22Rv1 (cell line): ENCODE measurements around the gene ARID3A.

Source experiments
- H3K27ac ChIP-seq: fragments of 450-650 bp; 2 replicates; pipeline ENCODE4 v1.5.1; 2017
- CTCF ChIP-seq: fragments of 450-650 bp; IDR thresholded peaks from 2 replicates; pipeline ENCODE4 v1.5.1; 2017; ENCODE audit warnings: mild to moderate bottlenecking
- ZFX ChIP-seq: fragments of 450-650 bp; IDR thresholded peaks from 2 replicates; pipeline ENCODE4 v1.6.1; 2017; ENCODE audit warnings: antibody characterized with exemption, borderline replicate concordance

Gene ARID3A

GRCh38 chr19:907183-907853, 18.5 kb upstream of the ARID3A start:
- TF ChIP-seq CTCF (no peak), ZFX (no peak)
- no peak overlapping the region for H3K27ac ChIP-seq

GRCh38 chr19:911197-912033, 14.4 kb upstream of the ARID3A start:
- no peak for TF ChIP-seq ZFX
- TF ChIP-seq CTCF = no peak
- no peak overlapping the region for H3K27ac ChIP-seq

GRCh38 chr19:912181-913079, 13.4 kb upstream of the ARID3A start:
- H3K27ac ChIP-seq = peak overlapping the region; percentile 77
- TF ChIP-seq ZFX (no peak), CTCF (no peak)

GRCh38 chr19:913080-913748, 12.6 kb upstream of the ARID3A start, which contains the start of gene R3HDM4:
Gene R3HDM4 (minus strand): TSS chr19:913219. CDS start chr19:913157, 62 bp downstream.
- peak within 1 kb of the TSS; percentile 77 for H3K27ac ChIP-seq
- TF ChIP-seq ZFX (no peak), CTCF (no peak)

GRCh38 chr19:916645-917322, 9.1 kb upstream of the ARID3A start:
- no peak overlapping the region for H3K27ac ChIP-seq
- no peak for TF ChIP-seq ZFX
- no peak for TF ChIP-seq CTCF
